Ovary (tissue), 3 donors: ENCODE data around the gene TMED6.

Experiments
- POLR2A ChIP-seq: fragments of 450-650 bp; IDR thresholded peaks from one replicate; pipeline ENCODE4 v1.6.1; 2017; ENCODE audit warnings: antibody characterized with exemption, mild to moderate bottlenecking, moderate library complexity
- TF ChIP-seq, protein P1 (sequence below), 3 donors: fragments of 450-650 bp in 2 of 3; fragments of 200-600 bp in 1 of 3; IDR thresholded peaks; one replicate each; pipeline versions ENCODE4 v1.5.1 to v1.8.0; 2016 to 2022; ENCODE audit warnings: antibody characterized with exemption in 3 of 3, mild to moderate bottlenecking in 1 of 3
- donor health status: DM: no; HTN: no; CAD: no.

DNA sequence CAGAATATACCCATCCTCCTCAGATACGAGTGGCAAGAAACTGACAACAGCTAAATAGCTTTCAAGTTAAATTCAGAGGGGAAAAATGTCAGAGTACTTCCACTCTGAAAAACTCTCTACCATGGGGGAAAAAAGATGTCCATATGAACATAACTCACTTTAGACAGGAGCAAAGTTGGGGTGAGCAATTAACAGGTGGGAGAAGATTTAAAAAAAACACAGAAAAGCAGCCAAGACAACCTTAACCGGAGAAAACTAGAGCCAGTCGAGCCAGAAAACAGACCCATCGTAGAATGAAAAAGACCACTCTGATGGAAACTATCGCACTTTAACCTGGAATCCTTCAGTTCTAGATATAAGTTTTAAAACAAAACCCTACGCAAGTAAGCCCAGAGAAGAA, 33.4 kb upstream of the TMED6 start:
- TF ChIP-seq, protein P1, sequence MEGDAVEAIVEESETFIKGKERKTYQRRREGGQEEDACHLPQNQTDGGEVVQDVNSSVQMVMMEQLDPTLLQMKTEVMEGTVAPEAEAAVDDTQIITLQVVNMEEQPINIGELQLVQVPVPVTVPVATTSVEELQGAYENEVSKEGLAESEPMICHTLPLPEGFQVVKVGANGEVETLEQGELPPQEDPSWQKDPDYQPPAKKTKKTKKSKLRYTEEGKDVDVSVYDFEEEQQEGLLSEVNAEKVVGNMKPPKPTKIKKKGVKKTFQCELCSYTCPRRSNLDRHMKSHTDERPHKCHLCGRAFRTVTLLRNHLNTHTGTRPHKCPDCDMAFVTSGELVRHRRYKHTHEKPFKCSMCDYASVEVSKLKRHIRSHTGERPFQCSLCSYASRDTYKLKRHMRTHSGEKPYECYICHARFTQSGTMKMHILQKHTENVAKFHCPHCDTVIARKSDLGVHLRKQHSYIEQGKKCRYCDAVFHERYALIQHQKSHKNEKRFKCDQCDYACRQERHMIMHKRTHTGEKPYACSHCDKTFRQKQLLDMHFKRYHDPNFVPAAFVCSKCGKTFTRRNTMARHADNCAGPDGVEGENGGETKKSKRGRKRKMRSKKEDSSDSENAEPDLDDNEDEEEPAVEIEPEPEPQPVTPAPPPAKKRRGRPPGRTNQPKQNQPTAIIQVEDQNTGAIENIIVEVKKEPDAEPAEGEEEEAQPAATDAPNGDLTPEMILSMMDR (IDR thresholded peaks at IDR 0.05): no peak
- TF ChIP-seq POLR2A: no peak
